ENCODE results near the gene TJP3. TPM values are rescaled to one million over a fixed set of nuclear protein-coding genes. Genes with fewer than 3 reads are reported as not detected.

Gene TJP3
- total RNA-seq, 1 experiment from 2014 or later: not detected

DNA sequence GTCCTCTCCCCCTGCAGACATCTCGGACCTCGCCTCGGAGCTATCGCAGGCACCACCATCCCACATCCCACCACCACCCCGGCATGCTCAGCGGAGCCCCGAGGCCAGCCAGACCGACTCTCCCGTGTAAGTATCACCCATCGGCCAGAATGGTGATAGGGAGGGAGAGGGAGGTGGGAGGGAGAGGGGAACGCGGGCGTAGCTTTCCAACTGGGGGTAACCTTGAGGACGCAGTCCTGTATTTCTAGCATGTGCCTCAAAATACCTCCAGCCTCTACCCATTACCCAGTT is 26.1 kb downstream of the TJP3 start:
- Histone ChIP-seq H3K36me3 (ENCODE audit: insufficient read depth, low read length, poor library complexity, severe bottlenecking) (no peaks in the 10 kb centered on the region), H3K4me3 (ENCODE audit: low read depth, low read length, poor library complexity, severe bottlenecking) (no peak overlapping the region), H3K27ac (ENCODE audit: low read depth, low read length, poor library complexity, severe bottlenecking) (no peak overlapping the region), H3K9me3 (ENCODE audit: low read depth, low read length, poor library complexity, severe bottlenecking) (no peaks in the 10 kb centered on the region), H3K4me1 (ENCODE audit: insufficient read depth, low read length, poor library complexity, severe bottlenecking) (no peaks in the 10 kb centered on the region), H3K27me3 (replicated peaks; ENCODE audit: insufficient read depth, low read depth, low read length, poor library complexity) (no peaks in the 10 kb centered on the region)
- ChIA-PET POLR2A (ENCODE audit: low non-redundant PET) (no interaction called here), CTCF (no interaction called here)
- no TSS peak for BruUV-seq (replicated peaks)
- intact Hi-C loops (cut with micrococcal nuclease; ENCODE audit: unreplicated experiment): no loop called here
- DNase-seq (ENCODE audit: low spot score): no peak
- TF ChIP-seq EZH2 (IDR thresholded peaks at IDR 0.05; ENCODE audit: borderline replicate concordance, low read depth, low read length, poor library complexity, severe bottlenecking) (no peak), CTCF (conservative IDR thresholded peaks at IDR 0.05; ENCODE audit: low read depth, low read length) (no peak)

- no peak for DNase-seq (ENCODE audit: low spot score)
- ChIA-PET POLR2A (ENCODE audit: low non-redundant PET) (no interaction called here), CTCF (no interaction called here)
- H3K36me3 ChIP-seq (ENCODE audit: insufficient read depth, low read length, poor library complexity, severe bottlenecking): no peaks in the 10 kb centered on the region
- no TSS peak for BruUV-seq (replicated peaks)
- H3K27me3 ChIP-seq (replicated peaks; ENCODE audit: insufficient read depth, low read depth, low read length, poor library complexity): no peaks in the 10 kb centered on the region
- H3K27ac ChIP-seq (ENCODE audit: low read depth, low read length, poor library complexity, severe bottlenecking): no peak overlapping the region
- H3K9me3 ChIP-seq (ENCODE audit: low read depth, low read length, poor library complexity, severe bottlenecking): no peaks in the 10 kb centered on the region
- TF ChIP-seq CTCF (conservative IDR thresholded peaks at IDR 0.05; ENCODE audit: low read depth, low read length) (no peak), EZH2 (IDR thresholded peaks at IDR 0.05; ENCODE audit: borderline replicate concordance, low read depth, low read length, poor library complexity, severe bottlenecking) (no peak)
- H3K4me3 ChIP-seq (ENCODE audit: low read depth, low read length, poor library complexity, severe bottlenecking): no peak overlapping the region
- intact Hi-C loops (cut with micrococcal nuclease; ENCODE audit: unreplicated experiment): no loop called here
- no peaks in the 10 kb centered on the region for H3K4me1 ChIP-seq (ENCODE audit: insufficient read depth, low read length, poor library complexity, severe bottlenecking)
These were observed 28.0 kb downstream of the TJP3 start for GRCh38 chr19:3736106-3736724.

DNA sequence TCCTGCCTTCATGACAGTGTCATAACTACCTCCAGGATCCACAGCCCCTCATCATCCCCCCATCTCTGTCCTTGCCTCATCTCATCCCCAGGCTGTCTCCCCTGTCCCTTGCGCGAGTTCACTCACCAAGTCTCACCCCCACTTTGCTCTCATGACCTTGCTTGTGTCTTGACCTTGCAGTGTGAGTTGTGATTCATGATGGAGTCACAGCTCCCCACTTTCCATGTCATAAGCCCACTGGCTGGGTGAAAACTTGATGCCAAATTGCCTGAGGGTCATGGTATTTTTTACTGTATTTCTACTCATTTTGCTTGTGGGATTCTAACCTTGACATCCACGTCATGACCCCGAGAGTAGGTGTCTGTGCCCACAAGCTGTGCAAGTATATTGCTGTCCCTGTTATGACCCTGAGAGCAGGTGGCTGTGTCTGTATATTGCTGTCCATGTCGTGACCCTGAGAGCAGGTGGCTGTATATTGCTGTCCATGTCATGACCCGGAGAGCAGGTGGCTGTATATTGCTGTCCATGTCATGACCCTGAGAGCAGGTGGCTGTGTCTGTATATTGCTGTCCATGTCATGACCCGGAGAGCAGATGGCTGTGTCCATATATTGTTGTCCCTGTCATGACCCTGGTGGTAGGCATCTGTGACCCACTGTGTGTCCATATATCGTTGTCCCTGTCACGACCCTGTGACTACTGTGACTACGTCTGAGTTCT is 29.5 kb downstream of the TJP3 start:
- intact Hi-C loops (cut with micrococcal nuclease; ENCODE audit: unreplicated experiment): no loop called here
- BruUV-seq (replicated peaks): no TSS peak
- no peak for DNase-seq (ENCODE audit: low spot score)
- Histone ChIP-seq H3K27ac (ENCODE audit: low read depth, low read length, poor library complexity, severe bottlenecking) (no peak overlapping the region), H3K4me1 (ENCODE audit: insufficient read depth, low read length, poor library complexity, severe bottlenecking) (no peaks in the 10 kb centered on the region), H3K4me3 (ENCODE audit: low read depth, low read length, poor library complexity, severe bottlenecking) (no peak overlapping the region), H3K36me3 (ENCODE audit: insufficient read depth, low read length, poor library complexity, severe bottlenecking) (no peaks in the 10 kb centered on the region), H3K27me3 (replicated peaks; ENCODE audit: insufficient read depth, low read depth, low read length, poor library complexity) (no peaks in the 10 kb centered on the region), H3K9me3 (ENCODE audit: low read depth, low read length, poor library complexity, severe bottlenecking) (no peaks in the 10 kb centered on the region)
- TF ChIP-seq CTCF (conservative IDR thresholded peaks at IDR 0.05; ENCODE audit: low read depth, low read length) (no peak), EZH2 (IDR thresholded peaks at IDR 0.05; ENCODE audit: borderline replicate concordance, low read depth, low read length, poor library complexity, severe bottlenecking) (no peak)
- POLR2A ChIA-PET (ENCODE audit: low non-redundant PET): no interaction called here
- CTCF ChIA-PET: no interaction called here
